ENCODE data around the gene KIF26A.

KIF26A gene

GRCh38 chr14:104175811-104176210 lies 37.4 kb downstream of the KIF26A start:
- no peak for DNase-seq (ENCODE audit: low read depth in 1 of 2, low spot score in 1 of 2)

GRCh38 chr14:104176611-104177010 lies 38.2 kb downstream of the KIF26A start:
- no peak for DNase-seq (ENCODE audit: low read depth in 1 of 2, low spot score in 1 of 2)

- no peak for DNase-seq (ENCODE audit: low read depth in 1 of 2, low spot score in 1 of 2)
These were observed 39.0 kb downstream of the KIF26A start for GRCh38 chr14:104177411-104177810.

GRCh38 chr14:104178279-104178678 lies 39.9 kb downstream of the KIF26A start:
- DNase-seq (ENCODE audit: low read depth in 1 of 2, low spot score in 1 of 2), result no peak

- DNase-seq (ENCODE audit: low read depth in 1 of 2, low spot score in 1 of 2), result no peak
These were observed 40.7 kb downstream of the KIF26A start for GRCh38 chr14:104179126-104179525.

- no peak for DNase-seq (ENCODE audit: low read depth in 1 of 2, low spot score in 1 of 2)
These were observed 41.3 kb downstream of the KIF26A start for GRCh38 chr14:104179564-104180129.

- DNase-seq (ENCODE audit: low read depth in 1 of 2, low spot score in 1 of 2), result no peak
These were observed 42.3 kb downstream of the KIF26A start for GRCh38 chr14:104180561-104181165.

- no peak for DNase-seq (ENCODE audit: low read depth in 1 of 2, low spot score in 1 of 2)
These were observed 43.6 kb downstream of the KIF26A start for GRCh38 chr14:104181761-104182530.

GRCh38 chr14:104182857-104183425 lies 44.6 kb downstream of the KIF26A start:
- DNase-seq (ENCODE audit: low read depth in 1 of 2, low spot score in 1 of 2), result no peak

GRCh38 chr14:104183796-104184195 lies 45.4 kb downstream of the KIF26A start:
- DNase-seq (ENCODE audit: low read depth in 1 of 2, low spot score in 1 of 2), result no peak

- no peak for DNase-seq (ENCODE audit: low read depth in 1 of 2, low spot score in 1 of 2)
These were observed 46.1 kb downstream of the KIF26A start for GRCh38 chr14:104184506-104184905.

GRCh38 chr14:104184911-104185499 lies 46.6 kb downstream of the KIF26A start:
- DNase-seq (ENCODE audit: low read depth in 1 of 2, low spot score in 1 of 2), result no peak

- DNase-seq (ENCODE audit: low read depth in 1 of 2, low spot score in 1 of 2), result no peak
These were observed 47.6 kb downstream of the KIF26A start for GRCh38 chr14:104185916-104186495.

- DNase-seq (ENCODE audit: low read depth in 1 of 2, low spot score in 1 of 2), result no peak
These were observed 48.2 kb downstream of the KIF26A start for GRCh38 chr14:104186575-104186974.

GRCh38 chr14:104187121-104187889 lies 48.9 kb downstream of the KIF26A start:
- DNase-seq (ENCODE audit: low read depth in 1 of 2, low spot score in 1 of 2), result no peak

GRCh38 chr14:104187931-104188726 lies 49.7 kb downstream of the KIF26A start:
- DNase-seq (ENCODE audit: low read depth in 1 of 2, low spot score in 1 of 2), result no peak

- DNase-seq (ENCODE audit: low read depth in 1 of 2, low spot score in 1 of 2), result no peak
These were observed 50.5 kb downstream of the KIF26A start for GRCh38 chr14:104188727-104189400.

GRCh38 chr14:104189629-104190335 lies 51.4 kb downstream of the KIF26A start:
- DNase-seq (ENCODE audit: low read depth in 1 of 2, low spot score in 1 of 2), result no peak

All from stimulated activated CD4-positive, alpha-beta T cell treated with anti-CD3 and anti-CD28 coated beads, Interleukin-15, amount 100 ng/mL, for 1 hour (primary cell).